Measurements from ENCODE around the gene ANKLE1.

The ANKLE1 gene

GRCh38 chr19:17305517-17306284 lies 24.0 kb downstream of the ANKLE1 start, which contains the start of gene MRPL34:
TSS of gene MRPL34 (plus strand) at chr19:17305872. CDS start at chr19:17305893, 21 bp downstream.
- peak; percentile 87 for DNase-seq (ENCODE audit: low read depth)

GRCh38 chr19:17306285-17306714 lies 24.6 kb downstream of the ANKLE1 start:
- DNase-seq (ENCODE audit: low read depth) = no peak

GRCh38 chr19:17307876-17308377 lies 26.2 kb downstream of the ANKLE1 start:
- no peak for DNase-seq (ENCODE audit: low read depth)

- peak; percentile 99 for DNase-seq (ENCODE audit: low read depth)
Measured at GRCh38 chr19:17309198-17309964, 27.7 kb downstream of the ANKLE1 start, which contains the start of gene DDA1. TSS of gene DDA1 (plus strand) at chr19:17309563. CDS start at chr19:17309655, 92 bp downstream.

GRCh38 chr19:17309965-17310461 lies 28.3 kb downstream of the ANKLE1 start:
- DNase-seq (ENCODE audit: low read depth) = no peak

GRCh38 chr19:17311455-17312188 lies 29.9 kb downstream of the ANKLE1 start:
- no peak for DNase-seq (ENCODE audit: low read depth)

GRCh38 chr19:17312189-17313113 lies 30.8 kb downstream of the ANKLE1 start:
- no peak for DNase-seq (ENCODE audit: low read depth)

GRCh38 chr19:17314007-17314593 lies 32.4 kb downstream of the ANKLE1 start:
- DNase-seq (ENCODE audit: low read depth) = no peak

- DNase-seq (ENCODE audit: low read depth) = no peak
Measured at GRCh38 chr19:17318966-17319365, 37.3 kb downstream of the ANKLE1 start.

GRCh38 chr19:17319473-17320238 lies 38.0 kb downstream of the ANKLE1 start:
- no peak for DNase-seq (ENCODE audit: low read depth)

GRCh38 chr19:17320435-17320834 lies 38.7 kb downstream of the ANKLE1 start:
- no peak for DNase-seq (ENCODE audit: low read depth)

- DNase-seq (ENCODE audit: low read depth) = no peak
Measured at GRCh38 chr19:17321655-17322489, 40.2 kb downstream of the ANKLE1 start.

- DNase-seq (ENCODE audit: low read depth) = no peak
Measured at GRCh38 chr19:17322854-17323253, 41.2 kb downstream of the ANKLE1 start.

GRCh38 chr19:17323300-17323963 lies 41.7 kb downstream of the ANKLE1 start:
- DNase-seq (ENCODE audit: low read depth) = no peak

GRCh38 chr19:17323964-17324332 lies 42.2 kb downstream of the ANKLE1 start:
- DNase-seq (ENCODE audit: low read depth) = no peak

- DNase-seq (ENCODE audit: low read depth) = no peak
Measured at GRCh38 chr19:17324357-17325114, 42.8 kb downstream of the ANKLE1 start.

GRCh38 chr19:17325133-17325532 lies 43.4 kb downstream of the ANKLE1 start:
- DNase-seq (ENCODE audit: low read depth) = no peak
